ENCODE data around the gene NT5DC2. TPM values are rescaled to one million over a fixed set of nuclear protein-coding genes. Genes with fewer than 3 reads are reported as not detected.
A peak's percentile ranks its signal among the peaks of the same experiment; 100 is the strongest.

Gene NT5DC2
- total and polyA plus RNA-seq, 12 donors = 48.6 to 384 (median 89.1) TPM

DNA sequence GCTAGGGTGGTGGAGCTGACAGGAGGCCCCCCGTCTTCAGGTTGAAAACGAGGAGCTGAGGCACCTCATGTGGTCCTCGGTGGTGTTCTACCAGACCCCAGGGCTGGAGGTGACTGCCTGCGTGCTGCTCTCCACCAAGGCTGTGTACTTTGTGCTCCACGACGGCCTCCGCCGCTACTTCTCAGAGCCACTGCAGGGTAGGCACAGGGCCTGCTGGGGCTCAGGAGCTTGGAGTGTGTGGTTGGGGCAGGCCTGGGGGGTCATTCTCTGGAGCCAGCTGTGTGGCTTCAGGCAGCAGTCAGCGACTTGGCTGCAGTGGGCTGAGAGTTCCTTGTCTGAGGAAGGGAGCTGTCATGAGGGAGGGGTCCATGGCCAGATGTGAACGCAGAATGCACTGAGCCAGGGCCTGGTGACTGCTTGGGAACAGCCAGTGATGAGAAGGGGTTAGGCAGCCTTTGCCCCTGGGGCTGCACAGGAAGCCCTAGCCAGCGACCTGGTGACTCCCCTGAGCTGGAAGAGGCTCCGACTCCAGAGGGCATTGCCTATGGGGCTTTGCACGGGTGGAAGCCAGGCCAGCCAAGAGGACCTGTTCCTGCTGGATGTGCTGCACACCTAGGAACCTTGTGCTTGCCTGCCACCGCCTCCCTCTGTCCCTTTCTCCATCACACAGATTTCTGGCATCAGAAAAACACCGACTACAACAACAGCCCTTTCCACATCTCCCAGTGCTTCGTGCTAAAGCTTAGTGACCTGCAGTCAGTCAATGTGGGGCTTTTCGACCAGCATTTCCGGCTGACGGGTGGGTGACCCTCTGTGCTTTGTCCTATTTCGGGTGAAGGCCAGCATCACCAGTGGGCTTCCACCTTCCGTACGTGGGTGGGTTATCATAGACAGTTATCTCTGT lies 43.4 kb downstream of the NT5DC2 start:
- WGBS, 4 donors = 71 to 90% (median 84%) methylated on average over 13 to 22 of the region's 22 CpGs
- Histone ChIP-seq H3K9me3 (replicated peaks in 1 of 3) (no peaks in the 10 kb centered on the region), H3K36me3 (replicated peaks in 1 of 2) (peaks cover 0 to 76% of the 10 kb centered on the region in 2 donors), H3K27me3 (no peaks in the 10 kb centered on the region), H3K4me3 (no peak overlapping the region), H3K4me1 (replicated peaks in 1 of 2) (peaks cover 22 to 67% of the 10 kb centered on the region in 2 donors), H3K27ac (peak overlapping the region in 3 of 5 donors; percentile 57 to 85 (median 63))
- intact Hi-C loops (cut with DNase I) = no loop called here
- TF ChIP-seq POLR2A (IDR thresholded peaks at IDR 0.05) = no peak
- no peak for TF ChIP-seq CTCF (IDR thresholded peaks at IDR 0.05)
- DNase-seq = no peak

DNA sequence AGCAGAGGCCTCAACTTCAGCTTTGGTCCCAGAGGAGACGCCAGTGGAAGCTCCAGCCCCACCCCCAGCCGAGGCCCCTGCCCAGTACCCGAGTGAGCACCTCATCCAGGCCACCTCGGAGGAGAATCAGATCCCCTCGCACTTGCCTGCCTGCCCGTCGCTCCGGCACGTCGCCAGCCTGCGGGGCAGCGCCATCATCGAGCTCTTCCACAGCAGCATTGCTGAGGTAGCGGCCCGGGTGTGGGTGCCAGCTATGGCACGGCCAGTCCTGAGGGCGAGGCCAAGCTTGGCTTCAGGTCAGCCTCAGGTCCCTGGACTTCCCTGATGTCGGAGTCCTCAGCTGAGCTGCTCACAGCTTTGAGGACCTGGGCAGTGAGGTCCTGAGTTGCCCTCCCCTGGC lies 44.2 kb downstream of the NT5DC2 start:
- Histone ChIP-seq H3K9me3 (replicated peaks in 1 of 3) (no peaks in the 10 kb centered on the region), H3K4me1 (replicated peaks in 1 of 2) (peaks cover 27 to 67% of the 10 kb centered on the region in 2 donors), H3K27me3 (no peaks in the 10 kb centered on the region), H3K4me3 (no peak overlapping the region), H3K36me3 (replicated peaks in 1 of 2) (peaks cover 0 to 76% of the 10 kb centered on the region in 2 donors), H3K27ac (peak overlapping the region in 3 of 5 donors; percentile 57 to 85 (median 63))
- no peak for DNase-seq
- intact Hi-C loops (cut with DNase I) = loop anchor here in 1 of 2 donors (5.0 kb wide), 1 partner anchor 33 kb away; no protein-coding TSS in a partner anchor
- no peak for TF ChIP-seq POLR2A (IDR thresholded peaks at IDR 0.05)
- no peak for TF ChIP-seq CTCF (IDR thresholded peaks at IDR 0.05)
- WGBS, 4 donors = 84 to 91% (median 90%) methylated on average over 9 to 18 of the region's 18 CpGs; no CpG with 5 or more reads in 1 of the 4 donors

GRCh38 chr3:52488746-52489145 lies 44.9 kb downstream of the NT5DC2 start:
- peak overlapping the region in 2 of 5 donors; percentile 63 to 85 for H3K27ac ChIP-seq
- no peaks in the 10 kb centered on the region for H3K27me3 ChIP-seq
- intact Hi-C loops (cut with DNase I) = loop anchor here in 1 of 2 donors (5.0 kb wide), 1 partner anchor 34 kb away; no protein-coding TSS in a partner anchor
- WGBS, 4 donors = 79 to 88% (median 88%) methylated on average over 3 of the region's 3 CpGs; no CpG with 5 or more reads in 1 of the 4 donors
- no peak overlapping the region for H3K4me3 ChIP-seq
- TF ChIP-seq CTCF (IDR thresholded peaks at IDR 0.05) = no peak
- TF ChIP-seq POLR2A (IDR thresholded peaks at IDR 0.05) = no peak
- no peaks in the 10 kb centered on the region for H3K9me3 ChIP-seq (replicated peaks in 1 of 3)
- peaks cover 0 to 76% of the 10 kb centered on the region in 2 donors for H3K36me3 ChIP-seq (replicated peaks in 1 of 2)
- H3K4me1 ChIP-seq (replicated peaks in 1 of 2) = peaks cover 33 to 67% of the 10 kb centered on the region in 2 donors
- DNase-seq = no peak

All from adrenal gland (tissue), 12 donors.